Activated T-cell treated with anti-CD3 and anti-CD28 coated beads, Interleukin-2, amount 50 U/mL, for 24 hours (primary cell): ENCODE results near the gene AK5.
"Not testable (repeated sequence)": the region's sequence is repeated elsewhere in the genome, so short reads cannot be mapped to it uniquely, and the experiment has no call there.

Source experiments
- DNase-seq: peaks from one replicate; pipeline ENCODE4 v3.0.0-alpha.2; 2020
- H3K27ac Mint-ChIP-seq: 2 replicates; pipeline ENCODE4 v1.8.0; 2020; ENCODE audit warnings: mild to moderate bottlenecking, mixed read lengths
- H3K27me3 Mint-ChIP-seq: 2 replicates; pipeline ENCODE4 v1.8.0; 2020; ENCODE audit warnings: mixed read lengths
- H3K36me3 Mint-ChIP-seq: 2 replicates; pipeline ENCODE4 v1.8.0; 2020; ENCODE audit warnings: low read depth, mixed read lengths
- H3K4me1 Mint-ChIP-seq: 2 replicates; pipeline ENCODE4 v1.8.0; 2020; ENCODE audit warnings: low read depth, mixed read lengths
- H3K4me3 Mint-ChIP-seq: 2 replicates; pipeline ENCODE4 v1.8.0; 2020; ENCODE audit warnings: mild to moderate bottlenecking, moderate library complexity, mixed read lengths
- H3K9me3 Mint-ChIP-seq: 2 replicates; pipeline ENCODE4 v1.8.0; 2020; ENCODE audit warnings: mixed read lengths

The AK5 gene

DNA sequence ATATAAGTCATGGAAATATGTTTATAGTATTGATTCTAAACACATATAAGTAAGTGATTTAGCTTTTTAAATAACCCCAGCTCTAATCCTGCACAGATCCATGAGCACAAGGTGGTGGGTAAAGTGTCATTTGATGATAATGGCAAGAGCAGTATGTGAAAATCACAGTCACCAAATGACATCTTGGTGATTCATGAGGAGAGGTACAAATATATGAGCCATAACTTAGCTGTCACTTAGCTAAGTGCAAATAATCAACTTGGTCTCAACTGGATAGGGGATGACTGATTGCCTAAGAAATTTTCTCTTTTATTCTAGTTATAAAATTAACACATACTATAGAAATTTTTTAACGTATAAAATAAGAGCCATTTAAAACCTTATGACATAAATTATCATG, 202.5 kb downstream of the AK5 start:
- Mint-ChIP-seq H3K27me3 (no peaks in the 10 kb centered on the region), H3K9me3 (no peaks in the 10 kb centered on the region), H3K27ac (no peak overlapping the region), H3K4me1 (no peaks in the 10 kb centered on the region), H3K4me3 (no peak overlapping the region), H3K36me3 (peaks cover 2% of the 10 kb centered on the region)
- no peak for DNase-seq

DNA sequence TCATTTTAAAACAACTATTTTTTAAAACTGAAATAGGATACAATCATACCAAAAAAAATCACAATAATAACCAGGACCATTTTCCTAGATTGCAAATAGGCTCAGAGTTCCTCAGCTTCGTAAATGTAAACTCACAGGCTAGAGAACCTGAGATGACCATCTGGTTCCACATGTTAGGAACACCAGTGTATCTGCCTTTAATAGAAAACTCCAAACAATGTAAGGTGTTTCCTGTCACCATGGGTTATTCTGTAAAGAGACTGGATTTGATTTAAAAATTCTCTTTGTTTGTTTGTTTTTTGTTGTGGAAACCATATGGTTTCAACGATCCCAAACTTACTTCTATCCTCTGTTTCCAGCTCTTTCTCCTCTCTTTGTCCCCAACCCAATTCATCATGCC, 203.1 kb downstream of the AK5 start:
- Mint-ChIP-seq H3K9me3 (no peaks in the 10 kb centered on the region), H3K27ac (no peak overlapping the region), H3K4me1 (no peaks in the 10 kb centered on the region), H3K4me3 (no peak overlapping the region), H3K36me3 (peaks cover 2% of the 10 kb centered on the region), H3K27me3 (no peaks in the 10 kb centered on the region)
- DNase-seq = no peak

DNA sequence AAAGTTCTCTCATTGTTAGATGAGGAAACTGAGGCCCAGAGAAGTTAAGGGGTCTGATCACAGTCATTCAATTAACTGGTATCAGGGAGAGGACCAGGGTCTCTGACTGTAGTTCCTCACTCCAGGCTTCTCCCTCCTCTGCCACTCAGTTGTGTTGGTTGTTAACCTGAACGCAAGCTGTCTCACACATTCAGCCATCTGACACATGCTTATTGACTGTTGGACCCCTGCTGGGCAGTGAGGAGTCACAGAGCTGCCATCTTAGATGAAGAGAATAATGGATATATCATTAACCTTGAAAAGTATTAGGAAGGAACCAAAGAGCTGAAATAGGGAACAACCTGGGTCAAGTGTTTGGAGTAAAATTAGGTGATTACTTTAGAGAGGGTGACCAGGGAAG, 205.8 kb downstream of the AK5 start:
- Mint-ChIP-seq H3K9me3 (no peaks in the 10 kb centered on the region), H3K4me3 (no peak overlapping the region), H3K27ac (no peak overlapping the region), H3K27me3 (no peaks in the 10 kb centered on the region), H3K36me3 (peaks cover 2% of the 10 kb centered on the region), H3K4me1 (no peaks in the 10 kb centered on the region)
- no peak for DNase-seq

DNA sequence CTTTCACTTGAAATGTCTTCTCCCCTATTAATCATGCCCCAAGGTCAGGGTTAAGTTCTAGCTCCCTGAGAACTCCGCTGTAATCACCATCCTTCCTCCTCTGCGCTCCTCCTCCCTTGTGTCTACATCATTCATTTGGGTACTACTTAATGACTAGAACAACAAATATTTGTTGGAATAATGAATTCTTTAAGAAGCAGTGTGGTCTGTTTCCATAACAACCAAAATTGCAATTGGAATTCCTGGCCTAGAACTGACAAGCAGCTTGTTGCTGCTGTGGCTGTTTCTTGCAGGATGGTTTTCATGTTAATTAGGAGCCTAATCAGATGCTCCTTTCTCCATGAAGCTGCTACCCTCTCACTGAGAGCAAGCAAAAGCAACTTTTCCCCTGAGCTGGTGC, 208.1 kb downstream of the AK5 start:
- Mint-ChIP-seq H3K4me1 (no peaks in the 10 kb centered on the region), H3K36me3 (no peaks in the 10 kb centered on the region), H3K27ac (no peak overlapping the region), H3K9me3 (no peaks in the 10 kb centered on the region), H3K4me3 (no peak overlapping the region), H3K27me3 (no peaks in the 10 kb centered on the region)
- DNase-seq = no peak

DNA sequence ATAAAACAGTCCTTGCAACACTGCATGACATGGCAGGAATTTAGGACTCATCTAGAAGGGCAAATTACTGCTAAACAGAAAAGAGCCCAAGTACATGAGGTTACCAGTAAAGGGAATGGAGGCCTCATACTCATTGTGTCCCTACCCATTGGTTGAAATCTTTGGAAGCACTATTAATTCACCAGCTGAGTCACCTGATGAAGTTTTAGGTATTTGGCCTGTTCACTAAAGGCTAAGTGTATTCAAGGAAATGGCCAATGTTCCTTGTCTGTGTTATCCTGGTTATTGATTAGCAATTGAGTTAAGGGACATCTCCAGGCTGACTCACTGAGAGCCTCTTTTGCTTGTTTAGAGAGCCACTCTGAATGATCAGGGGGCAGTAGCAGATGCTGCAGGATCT, 212.2 kb downstream of the AK5 start:
- H3K4me3 Mint-ChIP-seq = no peak overlapping the region
- H3K36me3 Mint-ChIP-seq = peaks cover 12% of the 10 kb centered on the region
- no peaks in the 10 kb centered on the region for H3K27me3 Mint-ChIP-seq
- peaks cover 7% of the 10 kb centered on the region for H3K9me3 Mint-ChIP-seq
- H3K27ac Mint-ChIP-seq = no peak overlapping the region
- no peak for DNase-seq
- peaks cover 5% of the 10 kb centered on the region for H3K4me1 Mint-ChIP-seq

DNA sequence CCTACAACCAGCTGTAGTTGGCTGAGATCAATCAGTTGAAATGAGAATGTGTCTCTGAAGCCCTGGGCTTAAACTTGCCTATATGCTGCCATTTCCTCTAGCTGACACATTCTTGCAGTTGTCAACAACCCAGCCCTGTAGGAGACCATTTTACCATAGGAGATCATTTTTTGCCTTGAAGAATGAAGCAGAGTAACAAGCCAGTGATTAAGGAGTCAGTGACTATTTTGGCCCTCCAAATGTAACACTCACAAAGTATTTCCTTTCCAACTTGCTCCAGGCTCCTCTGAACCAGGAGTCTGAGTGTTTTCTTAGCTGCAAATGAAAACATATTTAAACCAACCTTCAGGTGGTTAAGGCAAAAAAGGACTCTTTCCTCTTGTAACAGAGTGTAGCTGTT, 217.1 kb downstream of the AK5 start:
- peaks cover 5% of the 10 kb centered on the region for H3K4me1 Mint-ChIP-seq

DNA sequence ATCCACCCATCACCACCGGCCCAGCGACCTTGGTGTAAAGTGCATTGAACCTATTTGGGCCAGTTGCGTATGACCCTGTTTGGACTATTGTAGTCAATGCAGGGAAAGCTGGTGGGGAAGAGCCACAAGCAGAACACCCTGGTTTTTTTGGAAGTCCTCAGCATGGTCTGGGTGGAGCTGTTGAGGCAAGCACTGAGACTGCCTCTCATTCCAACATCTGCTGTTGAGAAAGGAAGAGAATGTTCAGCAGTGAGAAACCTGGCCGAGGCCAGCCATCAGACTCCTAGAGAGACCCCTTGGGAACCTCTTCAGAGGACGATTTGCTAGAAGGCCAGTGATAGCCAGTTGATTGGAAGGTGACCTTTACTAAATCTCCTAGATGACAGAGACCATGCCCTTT, 217.6 kb downstream of the AK5 start:
- Mint-ChIP-seq H3K36me3 (peaks cover 14% of the 10 kb centered on the region), H3K4me3 (no peak overlapping the region), H3K4me1 (peaks cover 6% of the 10 kb centered on the region), H3K27ac (no peak overlapping the region), H3K9me3 (peaks cover 7% of the 10 kb centered on the region), H3K27me3 (no peaks in the 10 kb centered on the region)
- no peak for DNase-seq

More for the DNA sequence above, 217.1 kb downstream of the AK5 start:
- no peak overlapping the region for H3K4me3 Mint-ChIP-seq
- H3K9me3 Mint-ChIP-seq = peaks cover 7% of the 10 kb centered on the region
- H3K36me3 Mint-ChIP-seq = peaks cover 14% of the 10 kb centered on the region
- H3K27me3 Mint-ChIP-seq = no peaks in the 10 kb centered on the region
- DNase-seq = no peak
- H3K27ac Mint-ChIP-seq = no peak overlapping the region

DNA sequence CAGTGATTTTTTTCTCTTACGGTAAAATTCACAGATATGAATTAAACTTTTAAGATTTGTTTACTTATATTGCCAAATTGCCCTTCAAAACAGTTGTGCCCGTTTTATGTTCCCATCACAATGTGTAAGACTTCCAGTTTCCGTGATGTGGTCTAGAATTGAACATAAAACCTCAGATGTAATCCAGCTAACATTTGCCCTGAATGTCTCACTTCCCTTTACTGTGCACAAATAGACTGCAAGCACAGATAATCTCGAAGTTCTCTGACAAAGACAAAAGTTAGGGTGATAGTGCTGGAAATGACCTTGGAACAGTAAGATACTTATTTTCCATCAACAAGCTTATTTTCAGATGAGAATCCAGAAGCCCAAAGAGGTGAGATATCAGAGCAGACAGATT, 223.2 kb downstream of the AK5 start:
- Mint-ChIP-seq H3K27ac (no peak overlapping the region), H3K36me3 (no peaks in the 10 kb centered on the region), H3K9me3 (no peaks in the 10 kb centered on the region), H3K4me1 (peaks cover 8% of the 10 kb centered on the region), H3K27me3 (no peaks in the 10 kb centered on the region), H3K4me3 (no peak overlapping the region)
- no peak for DNase-seq

DNA sequence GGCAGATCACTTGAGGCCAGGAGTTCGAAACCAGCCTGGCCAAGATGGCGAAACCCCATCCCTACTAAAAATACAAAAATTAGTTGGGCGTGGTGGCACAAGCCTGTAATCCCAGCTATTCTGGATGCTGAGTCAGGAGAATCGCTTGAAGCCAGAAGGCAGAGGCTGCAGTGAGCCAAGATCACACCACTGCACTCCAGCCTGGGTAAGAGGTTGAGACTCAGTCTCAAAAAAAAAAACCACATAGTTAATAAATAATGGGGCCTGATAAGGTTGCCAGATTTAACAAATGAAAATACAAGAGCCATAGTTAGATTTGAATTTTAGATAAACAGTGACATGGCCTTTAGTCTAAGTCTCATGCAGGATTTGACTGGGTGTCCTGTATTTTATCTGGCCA, 225.0 kb downstream of the AK5 start:
- Mint-ChIP-seq H3K27me3 (no peaks in the 10 kb centered on the region), H3K4me3 (no peak overlapping the region), H3K4me1 (peaks cover 8% of the 10 kb centered on the region), H3K27ac (no peak overlapping the region), H3K9me3 (no peaks in the 10 kb centered on the region), H3K36me3 (no peaks in the 10 kb centered on the region)
- no peak for DNase-seq

DNA sequence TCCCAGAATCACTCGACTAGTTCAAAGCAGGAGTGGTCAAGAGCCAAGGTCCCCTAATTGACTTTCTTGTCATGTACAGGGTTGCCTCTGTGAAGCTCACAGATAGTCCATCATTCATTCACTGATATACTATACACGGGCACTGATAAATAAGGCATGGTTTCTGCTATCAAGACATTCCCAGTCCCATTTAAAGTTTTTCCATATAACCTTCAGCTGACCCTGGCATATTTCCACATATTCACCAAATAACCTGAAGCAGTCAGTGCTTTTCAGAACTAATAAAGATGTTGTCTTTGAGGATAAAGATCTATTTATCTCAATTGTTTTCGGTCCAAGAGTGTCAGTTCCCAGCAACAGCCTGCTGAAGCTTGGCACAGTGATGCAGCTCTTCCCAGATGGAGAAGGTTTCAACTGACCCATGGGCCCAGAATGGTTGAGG, 227.3 kb downstream of the AK5 start:
- peaks cover 8% of the 10 kb centered on the region for H3K4me1 Mint-ChIP-seq
- H3K4me3 Mint-ChIP-seq = no peak overlapping the region
- DNase-seq = no peak
- H3K27ac Mint-ChIP-seq = no peak overlapping the region
- H3K36me3 Mint-ChIP-seq = no peaks in the 10 kb centered on the region
- H3K9me3 Mint-ChIP-seq = no peaks in the 10 kb centered on the region
- H3K27me3 Mint-ChIP-seq = no peaks in the 10 kb centered on the region

DNA sequence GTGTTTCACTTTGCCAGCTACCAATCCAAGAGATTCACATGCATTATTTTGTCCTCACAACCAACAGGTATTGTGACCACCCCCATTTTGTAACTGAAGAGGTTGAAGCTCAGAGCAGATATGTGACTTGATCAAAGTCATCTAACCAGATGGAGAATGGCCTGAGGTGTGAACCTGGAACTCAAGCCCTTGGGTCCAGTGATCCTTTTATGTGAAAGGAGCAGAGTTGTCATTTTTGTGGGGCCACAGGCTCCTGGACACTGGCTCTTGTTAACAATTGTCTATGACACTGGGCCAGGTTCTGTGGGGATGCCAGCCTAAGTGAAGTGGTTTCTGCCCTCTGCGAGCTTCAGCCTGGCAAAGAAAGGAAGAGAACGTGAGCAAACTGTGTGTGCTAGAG, 228.1 kb downstream of the AK5 start:
- Mint-ChIP-seq H3K4me1 (peaks cover 5% of the 10 kb centered on the region), H3K27ac (no peak overlapping the region)

DNA sequence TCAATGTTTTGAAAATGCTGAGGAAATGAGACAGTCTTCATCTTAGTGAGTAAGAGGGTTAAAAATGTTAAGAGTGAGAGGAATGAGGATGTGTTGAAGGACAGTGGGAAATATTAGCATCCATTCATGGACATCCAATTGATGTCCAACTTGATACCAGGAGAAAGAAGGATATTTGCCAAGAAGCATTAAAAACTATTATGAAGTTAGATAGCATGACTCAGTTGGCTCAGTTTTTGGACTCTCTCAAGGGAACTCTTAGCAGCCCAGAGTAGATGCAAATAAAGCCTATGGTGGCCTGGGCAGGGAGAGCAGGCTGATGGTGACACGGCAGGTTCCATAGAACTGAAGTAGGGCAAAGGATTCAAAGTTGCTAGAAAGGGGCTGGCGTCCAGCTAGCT, 229.6 kb downstream of the AK5 start:
- Mint-ChIP-seq H3K27me3 (no peaks in the 10 kb centered on the region), H3K4me3 (no peak overlapping the region), H3K27ac (no peak overlapping the region), H3K36me3 (no peaks in the 10 kb centered on the region), H3K9me3 (no peaks in the 10 kb centered on the region), H3K4me1 (peaks cover 7% of the 10 kb centered on the region)
- DNase-seq = no peak

More for the DNA sequence above, 228.1 kb downstream of the AK5 start:
- no peaks in the 10 kb centered on the region for H3K27me3 Mint-ChIP-seq
- H3K4me3 Mint-ChIP-seq = no peak overlapping the region
- H3K36me3 Mint-ChIP-seq = no peaks in the 10 kb centered on the region
- no peaks in the 10 kb centered on the region for H3K9me3 Mint-ChIP-seq
- no peak for DNase-seq

DNA sequence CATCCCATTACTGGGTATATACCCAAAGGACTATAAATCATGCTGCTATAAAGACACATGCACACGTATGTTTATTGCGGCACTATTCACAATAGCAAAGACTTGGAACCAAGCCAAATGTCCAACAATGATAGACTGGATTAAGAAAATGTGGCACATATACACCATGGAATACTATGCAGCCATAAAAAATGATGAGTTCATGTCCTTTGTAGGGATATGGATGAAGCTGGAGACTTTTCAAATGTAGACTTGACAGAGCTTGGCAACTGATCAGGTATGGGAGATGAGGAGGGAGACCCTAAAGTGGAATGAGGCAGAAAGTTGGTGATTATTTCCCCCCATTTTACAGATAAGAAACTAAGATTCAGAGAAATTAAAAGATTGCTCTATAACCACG, 230.8 kb downstream of the AK5 start:
- not testable (repeated sequence) for H3K4me3 Mint-ChIP-seq, H3K4me1 Mint-ChIP-seq, DNase-seq, H3K27ac Mint-ChIP-seq, H3K36me3 Mint-ChIP-seq, H3K27me3 Mint-ChIP-seq, H3K9me3 Mint-ChIP-seq

DNA sequence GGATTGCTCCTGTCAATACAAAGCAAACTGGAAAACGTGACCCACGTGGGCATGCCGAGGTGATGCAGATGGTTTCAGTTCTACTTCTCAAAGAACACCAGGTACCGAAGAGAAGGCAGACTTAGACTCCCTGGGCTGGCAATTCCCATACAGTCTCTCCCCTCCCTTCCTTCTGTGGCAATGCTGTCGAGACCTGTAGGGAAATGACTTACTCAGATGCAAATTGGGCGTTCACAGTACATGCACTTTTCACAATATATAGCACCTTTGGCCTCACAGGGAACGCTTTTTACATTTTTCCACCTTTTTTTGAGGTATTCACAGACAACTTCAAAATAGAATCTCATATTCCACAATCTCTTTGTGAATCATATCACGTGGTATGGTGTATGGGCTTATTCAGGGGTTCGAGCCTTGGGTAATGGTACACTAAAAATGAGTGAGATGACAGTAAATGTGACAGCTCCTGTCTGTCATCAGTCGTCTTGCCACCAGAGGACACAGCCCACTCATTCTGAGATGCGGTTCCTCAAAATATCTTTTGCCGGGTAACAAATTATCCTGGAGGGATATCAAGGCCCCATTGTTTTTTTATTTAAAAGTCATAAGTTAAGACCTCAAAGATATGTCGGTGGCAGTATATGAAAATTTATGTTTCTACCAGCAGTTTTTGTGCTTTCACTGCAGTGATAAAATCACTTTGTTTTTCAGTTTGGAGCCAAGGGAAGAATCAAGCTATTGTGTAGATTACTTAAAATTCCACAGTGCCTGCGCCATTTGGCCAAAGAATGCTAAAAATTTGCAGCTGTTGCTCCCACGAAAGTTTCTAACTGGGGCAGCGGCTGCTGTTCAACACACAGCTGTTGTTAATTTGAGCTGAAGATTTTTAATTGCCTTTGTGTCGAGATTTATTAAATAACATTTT, 232.3 kb downstream of the AK5 start:
- no peak for DNase-seq
- Mint-ChIP-seq H3K4me1 (peaks cover 7% of the 10 kb centered on the region), H3K9me3 (peaks cover 8% of the 10 kb centered on the region), H3K36me3 (peaks cover 12% of the 10 kb centered on the region), H3K4me3 (no peak overlapping the region), H3K27ac (no peak overlapping the region), H3K27me3 (no peaks in the 10 kb centered on the region)

DNA sequence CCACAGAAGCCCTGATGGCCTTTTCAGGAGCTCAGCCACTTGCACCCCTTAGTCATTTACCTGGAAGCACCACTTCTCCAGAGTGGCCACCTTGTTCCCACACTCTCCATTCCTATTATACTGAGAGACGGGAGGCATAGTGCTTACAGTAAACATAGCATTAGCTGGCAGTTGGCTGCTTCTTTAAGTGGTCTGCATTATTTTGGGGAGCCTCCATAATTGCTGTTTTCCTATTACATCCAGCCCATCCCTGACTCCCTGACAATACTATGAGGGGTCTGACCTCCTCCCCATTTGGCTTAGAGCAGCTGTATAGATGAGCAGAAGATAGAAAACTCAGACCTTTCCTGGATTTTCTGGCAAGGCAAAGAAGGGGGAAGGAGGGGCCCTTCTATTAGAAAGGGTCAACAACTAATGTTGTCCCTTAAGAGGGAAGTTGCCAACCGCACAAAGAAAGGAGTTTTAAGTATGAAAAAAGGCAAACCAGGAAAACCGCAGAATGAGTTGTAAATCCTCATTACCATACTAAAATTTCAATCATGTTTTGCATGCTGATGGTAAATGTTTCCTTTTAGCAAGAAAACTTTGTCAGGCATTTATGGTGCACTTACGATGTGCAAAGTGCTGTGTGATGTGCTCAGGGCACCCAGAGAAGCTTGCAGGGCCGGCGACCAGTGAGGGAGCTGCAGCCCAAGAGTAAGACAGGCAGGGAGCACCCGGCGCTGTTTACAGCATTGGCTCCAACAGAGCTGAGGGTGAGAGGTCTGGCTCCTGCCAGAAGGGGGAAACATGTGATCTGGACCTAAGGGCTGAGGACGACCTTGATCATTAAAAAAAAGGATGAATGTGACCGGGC, 233.3 kb downstream of the AK5 start:
- H3K4me3 Mint-ChIP-seq = no peak overlapping the region
- peaks cover 15% of the 10 kb centered on the region for H3K36me3 Mint-ChIP-seq

More for the DNA sequence above, 233.3 kb downstream of the AK5 start:
- peaks cover 7% of the 10 kb centered on the region for H3K4me1 Mint-ChIP-seq
- H3K27ac Mint-ChIP-seq = no peak overlapping the region
- DNase-seq = no peak
- H3K9me3 Mint-ChIP-seq = peaks cover 8% of the 10 kb centered on the region
- no peaks in the 10 kb centered on the region for H3K27me3 Mint-ChIP-seq
